ENCODE data around the gene HOXB7.

Gene HOXB7

DNA sequence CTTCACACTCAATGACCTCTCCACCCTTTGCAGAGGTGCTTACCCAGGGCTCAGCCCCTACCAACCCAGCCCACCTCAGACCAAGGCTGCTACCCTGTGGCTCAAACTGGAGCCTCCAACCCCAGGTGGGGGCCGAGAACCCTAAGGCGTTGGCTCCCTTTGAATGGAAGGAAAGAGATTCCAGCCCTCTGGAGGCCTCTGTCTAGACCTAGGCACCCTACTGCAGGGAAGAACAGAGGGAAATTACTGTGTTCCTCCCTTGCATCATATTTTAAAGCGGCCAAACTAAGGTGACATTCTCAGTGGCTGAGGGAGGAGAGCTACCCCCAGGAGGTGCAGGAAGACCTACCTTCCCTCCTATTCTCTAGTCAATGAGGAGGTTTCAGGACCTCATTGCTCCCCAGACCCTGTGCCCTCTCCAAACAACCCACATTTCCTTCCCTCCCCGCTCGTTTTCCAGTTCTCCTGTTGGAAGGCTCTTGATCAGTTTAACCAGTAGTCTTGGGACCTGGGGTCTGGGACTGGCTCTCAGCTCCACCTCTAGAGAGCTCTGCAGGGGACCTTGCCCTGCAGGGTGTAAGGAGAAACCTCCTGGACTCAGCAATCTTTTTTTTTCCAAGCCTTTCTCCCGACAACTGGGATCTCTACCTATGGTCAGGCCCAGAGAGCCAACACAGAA, 9.8 kb upstream of the HOXB7 start:
- H3K27ac Mint-ChIP-seq = peak overlapping the region; percentile 68 to 98 (median 73)
- H3K4me1 Mint-ChIP-seq = peaks cover 48% of the 10 kb centered on the region
- H3K4me3 Mint-ChIP-seq = peak overlapping the region; percentile 80 to 98 (median 85)
- H3K36me3 Mint-ChIP-seq (ENCODE audit: low read depth) = no peaks in the 10 kb centered on the region
- H3K9me3 Mint-ChIP-seq = no peaks in the 10 kb centered on the region
- peaks cover 100% of the 10 kb centered on the region for H3K27me3 Mint-ChIP-seq (ENCODE audit: low read depth)
- TF ChIP-seq, protein P1, sequence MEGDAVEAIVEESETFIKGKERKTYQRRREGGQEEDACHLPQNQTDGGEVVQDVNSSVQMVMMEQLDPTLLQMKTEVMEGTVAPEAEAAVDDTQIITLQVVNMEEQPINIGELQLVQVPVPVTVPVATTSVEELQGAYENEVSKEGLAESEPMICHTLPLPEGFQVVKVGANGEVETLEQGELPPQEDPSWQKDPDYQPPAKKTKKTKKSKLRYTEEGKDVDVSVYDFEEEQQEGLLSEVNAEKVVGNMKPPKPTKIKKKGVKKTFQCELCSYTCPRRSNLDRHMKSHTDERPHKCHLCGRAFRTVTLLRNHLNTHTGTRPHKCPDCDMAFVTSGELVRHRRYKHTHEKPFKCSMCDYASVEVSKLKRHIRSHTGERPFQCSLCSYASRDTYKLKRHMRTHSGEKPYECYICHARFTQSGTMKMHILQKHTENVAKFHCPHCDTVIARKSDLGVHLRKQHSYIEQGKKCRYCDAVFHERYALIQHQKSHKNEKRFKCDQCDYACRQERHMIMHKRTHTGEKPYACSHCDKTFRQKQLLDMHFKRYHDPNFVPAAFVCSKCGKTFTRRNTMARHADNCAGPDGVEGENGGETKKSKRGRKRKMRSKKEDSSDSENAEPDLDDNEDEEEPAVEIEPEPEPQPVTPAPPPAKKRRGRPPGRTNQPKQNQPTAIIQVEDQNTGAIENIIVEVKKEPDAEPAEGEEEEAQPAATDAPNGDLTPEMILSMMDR (IDR thresholded peaks at IDR 0.05; ENCODE audit: unreplicated experiment in 3 of 3) = no peak

DNA sequence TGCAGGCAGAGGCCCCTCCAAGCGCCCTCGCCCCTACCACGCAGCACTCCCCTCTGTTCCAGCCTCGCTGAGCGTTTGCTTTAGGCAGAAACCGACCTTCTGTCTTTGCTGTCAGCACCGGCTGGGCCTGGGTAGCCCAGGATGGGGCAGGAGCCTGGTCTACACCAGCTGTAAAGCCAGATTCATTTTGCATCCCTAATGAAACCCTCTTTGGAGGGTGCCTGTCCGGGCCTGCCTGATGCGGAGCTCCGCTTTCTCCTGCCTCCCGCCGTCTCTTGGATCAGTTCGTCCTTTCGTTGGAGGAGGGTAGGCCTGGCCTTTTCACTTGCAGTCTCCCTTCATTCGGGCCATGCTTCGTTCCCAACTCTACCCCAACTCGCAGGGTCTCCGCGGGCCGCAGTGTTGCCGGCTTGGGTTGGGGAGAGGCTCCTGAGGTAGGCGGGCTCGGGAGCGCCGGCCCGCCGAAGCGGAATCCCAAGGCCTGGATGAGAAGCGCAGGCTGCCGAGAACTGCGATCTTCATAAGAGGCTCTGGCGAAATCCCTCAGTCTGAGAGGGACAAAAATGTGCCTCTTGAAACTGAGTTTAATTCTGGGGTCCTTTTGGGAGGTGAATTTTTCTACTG, 9.1 kb upstream of the HOXB7 start:
- Mint-ChIP-seq H3K36me3 (ENCODE audit: low read depth) (no peaks in the 10 kb centered on the region), H3K4me1 (peaks cover 52% of the 10 kb centered on the region), H3K27ac (peak overlapping the region; percentile 37 to 98 (median 73)), H3K27me3 (ENCODE audit: low read depth) (peaks cover 100% of the 10 kb centered on the region), H3K4me3 (peak overlapping the region; percentile 80 to 98 (median 85)), H3K9me3 (no peaks in the 10 kb centered on the region)
- TF ChIP-seq, protein P1 (IDR thresholded peaks at IDR 0.05; ENCODE audit: unreplicated experiment in 3 of 3) = no peak

DNA sequence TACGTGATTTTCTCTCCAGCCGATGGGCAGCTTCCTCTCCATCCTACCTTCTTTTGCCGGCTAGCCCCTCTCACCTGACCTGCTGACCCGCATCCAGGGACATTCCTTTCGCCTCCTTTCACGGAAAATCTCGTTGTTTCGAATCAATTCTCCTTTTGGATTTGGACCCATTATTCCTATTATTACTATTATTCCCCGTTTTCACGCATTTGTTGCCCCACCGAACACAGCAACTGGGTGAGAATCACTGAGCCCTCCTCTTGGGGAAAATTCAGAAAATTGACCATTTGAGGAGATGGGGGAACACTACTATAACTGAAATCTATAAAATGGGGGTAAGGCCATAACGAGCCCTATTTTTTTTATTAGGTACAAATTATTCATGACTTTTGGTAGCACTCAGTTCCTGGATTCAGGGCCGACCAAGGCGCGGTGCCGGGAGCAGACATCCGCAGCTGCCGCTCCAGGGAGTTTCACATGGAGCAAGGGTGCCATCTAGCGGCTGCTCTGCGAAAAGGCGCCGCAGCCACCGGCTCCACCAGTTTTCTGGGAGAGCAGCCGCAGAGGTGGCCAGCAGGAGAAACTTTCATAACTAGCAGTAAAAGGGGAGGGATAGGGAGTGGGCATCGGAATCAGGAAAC, 7.6 kb upstream of the HOXB7 start:
- Mint-ChIP-seq H3K4me1 (peaks cover 54% of the 10 kb centered on the region), H3K27ac (peak overlapping the region; percentile 70 to 98 (median 73)), H3K27me3 (ENCODE audit: low read depth) (peaks cover 100% of the 10 kb centered on the region), H3K4me3 (peak overlapping the region; percentile 80 to 98 (median 80)), H3K9me3 (no peaks in the 10 kb centered on the region), H3K36me3 (ENCODE audit: low read depth) (no peaks in the 10 kb centered on the region)
- TF ChIP-seq, protein P1 (IDR thresholded peaks at IDR 0.05; ENCODE audit: unreplicated experiment in 3 of 3) = peak; percentile 95 to 98 (median 97)

DNA sequence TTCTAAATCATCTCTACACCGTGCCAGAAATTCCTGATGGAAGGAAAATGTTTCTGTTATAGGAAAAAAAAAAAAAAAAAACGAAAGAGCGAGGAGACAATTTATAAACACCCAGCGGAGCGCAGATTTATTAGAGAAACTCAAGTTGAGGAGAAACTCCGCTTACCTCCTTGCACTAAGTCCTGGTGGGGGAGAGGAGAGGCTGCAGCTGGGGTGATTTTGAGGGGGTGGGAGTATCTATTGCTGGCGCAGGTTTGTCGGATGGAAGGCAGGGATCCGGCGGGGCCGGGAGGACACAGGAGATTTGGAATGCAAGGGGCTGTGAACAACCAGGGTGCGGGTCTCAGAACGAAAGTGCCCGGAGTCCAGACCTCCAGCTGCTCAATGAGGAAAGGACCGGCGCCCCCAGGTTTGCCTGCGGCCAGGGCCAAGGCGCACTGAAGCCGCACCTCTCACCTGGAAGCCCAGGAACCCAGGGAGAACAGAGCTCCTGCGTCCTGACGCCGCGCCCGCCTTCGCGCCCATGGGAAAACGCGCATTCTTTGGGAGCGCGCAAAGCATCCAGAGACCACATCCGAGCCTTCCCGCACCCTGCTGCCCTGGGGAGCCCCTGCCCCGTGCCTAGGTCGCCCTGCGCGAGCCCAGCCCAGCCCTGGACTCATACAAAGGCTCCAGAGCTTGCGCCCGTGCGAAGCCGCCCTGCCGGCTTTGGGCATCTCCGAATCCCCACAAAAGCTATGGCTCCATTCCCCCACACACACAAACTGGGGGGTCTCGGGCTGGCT, 6.8 kb upstream of the HOXB7 start:
- H3K27ac Mint-ChIP-seq = peak overlapping the region; percentile 73 to 98 (median 78)
- TF ChIP-seq, protein P1 (IDR thresholded peaks at IDR 0.05; ENCODE audit: unreplicated experiment in 3 of 3) = no peak
- peaks cover 4% of the 10 kb centered on the region for H3K36me3 Mint-ChIP-seq (ENCODE audit: low read depth)
- no peaks in the 10 kb centered on the region for H3K9me3 Mint-ChIP-seq
- H3K4me3 Mint-ChIP-seq = peak overlapping the region; percentile 80 to 98 (median 80)
- H3K4me1 Mint-ChIP-seq = peaks cover 54% of the 10 kb centered on the region
- peaks cover 99% of the 10 kb centered on the region for H3K27me3 Mint-ChIP-seq (ENCODE audit: low read depth)

DNA sequence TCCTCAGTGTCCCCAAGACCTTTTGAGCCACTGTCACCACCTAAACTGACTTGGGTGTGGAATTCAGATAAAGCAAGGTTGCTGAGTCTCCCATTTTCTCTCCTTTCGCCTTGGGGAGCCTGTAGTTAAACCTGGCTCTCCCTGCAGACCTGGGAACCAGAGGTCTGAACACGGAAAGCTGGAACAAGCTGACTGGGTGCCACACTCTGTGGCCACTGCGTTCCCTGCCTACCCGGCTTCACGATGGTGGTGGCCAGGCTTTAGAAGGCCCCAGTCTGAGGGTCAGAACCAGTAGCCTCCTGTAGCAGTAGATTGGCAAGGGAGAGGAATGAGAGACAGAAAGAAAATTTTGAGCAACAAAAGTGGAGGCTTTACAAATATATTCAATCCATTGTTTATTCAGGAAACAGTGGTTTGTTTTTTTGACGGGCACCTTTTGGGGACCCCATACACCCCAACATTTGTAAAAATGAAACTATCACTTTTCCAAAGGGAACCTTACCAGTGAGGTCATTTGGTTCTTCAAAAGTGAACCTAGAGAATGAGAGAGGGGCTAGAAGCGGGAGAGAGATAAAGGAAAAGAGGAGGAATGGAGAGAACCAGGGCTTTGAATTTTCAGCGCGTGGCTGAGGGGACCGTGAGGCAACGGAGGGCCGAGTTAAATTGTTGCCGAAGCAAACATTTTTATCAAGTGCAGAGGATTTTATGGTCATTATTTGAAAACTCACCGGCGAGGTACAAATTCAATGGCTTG, 6.1 kb upstream of the HOXB7 start:
- Mint-ChIP-seq H3K27me3 (ENCODE audit: low read depth) (peaks cover 96% of the 10 kb centered on the region), H3K4me3 (peak overlapping the region; percentile 66 to 98 (median 80)), H3K36me3 (ENCODE audit: low read depth) (peaks cover 8% of the 10 kb centered on the region), H3K9me3 (no peaks in the 10 kb centered on the region), H3K4me1 (peaks cover 54% of the 10 kb centered on the region), H3K27ac (peak overlapping the region in 2 of 3 experiments; percentile 78 to 98)
- TF ChIP-seq, protein P1 (IDR thresholded peaks at IDR 0.05; ENCODE audit: unreplicated experiment in 3 of 3) = no peak
